WTC11 (cell line): ENCODE measurements around the gene KMT2A.

Experiments
- CREB1 ChIP-seq: sonication (generic); formaldehyde crosslinking; IDR thresholded peaks from 2 replicates; pipeline ENCODE4 v1.8.0; 2023; ENCODE audit warnings: mild to moderate bottlenecking, missing genetic modification reagents
- E2F4 ChIP-seq: sonication (generic); formaldehyde crosslinking; IDR thresholded peaks from 2 replicates; pipeline ENCODE4 v1.8.1; 2022; ENCODE audit warnings: low read depth, mild to moderate bottlenecking, moderate library complexity, missing genetic modification reagents, borderline replicate concordance
- ELF4 ChIP-seq: sonication (generic); formaldehyde crosslinking; IDR thresholded peaks from 2 replicates; pipeline ENCODE4 v1.8.1; 2022; ENCODE audit warnings: low read depth, mild to moderate bottlenecking, moderate library complexity, missing genetic modification reagents
- ETV6 ChIP-seq: sonication (generic); formaldehyde crosslinking; IDR thresholded peaks from 2 replicates; pipeline ENCODE4 v1.8.1; 2022; ENCODE audit warnings: mild to moderate bottlenecking, missing genetic modification reagents
- NR3C1 ChIP-seq: sonication (generic); formaldehyde crosslinking; conservative IDR thresholded peaks from 2 replicates; pipeline ENCODE4 v1.8.1; 2023; ENCODE audit warnings: low read depth, mild to moderate bottlenecking, missing genetic modification reagents
- TEAD4 ChIP-seq: sonication (generic); formaldehyde crosslinking; IDR thresholded peaks from 2 replicates; pipeline ENCODE4 v1.8.0; 2022; ENCODE audit warnings: mild to moderate bottlenecking, missing genetic modification reagents
- TF ChIP-seq, protein P1 (sequence below): fragments of 200-600 bp; IDR thresholded peaks from 2 replicates; pipeline ENCODE4 v1.8.0; 2022; ENCODE audit warnings: antibody characterized with exemption
- TF ChIP-seq, protein P2 (sequence below): sonication (generic); formaldehyde crosslinking; IDR thresholded peaks from 2 replicates; pipeline ENCODE4 v1.8.1; 2023; ENCODE audit warnings: mild to moderate bottlenecking, missing genetic modification reagents, moderate library complexity
- TF ChIP-seq, protein P3 (sequence below): sonication (generic); formaldehyde crosslinking; IDR thresholded peaks from 2 replicates; pipeline ENCODE4 v1.8.0; 2022; ENCODE audit warnings: mild to moderate bottlenecking, missing genetic modification reagents

DNA sequence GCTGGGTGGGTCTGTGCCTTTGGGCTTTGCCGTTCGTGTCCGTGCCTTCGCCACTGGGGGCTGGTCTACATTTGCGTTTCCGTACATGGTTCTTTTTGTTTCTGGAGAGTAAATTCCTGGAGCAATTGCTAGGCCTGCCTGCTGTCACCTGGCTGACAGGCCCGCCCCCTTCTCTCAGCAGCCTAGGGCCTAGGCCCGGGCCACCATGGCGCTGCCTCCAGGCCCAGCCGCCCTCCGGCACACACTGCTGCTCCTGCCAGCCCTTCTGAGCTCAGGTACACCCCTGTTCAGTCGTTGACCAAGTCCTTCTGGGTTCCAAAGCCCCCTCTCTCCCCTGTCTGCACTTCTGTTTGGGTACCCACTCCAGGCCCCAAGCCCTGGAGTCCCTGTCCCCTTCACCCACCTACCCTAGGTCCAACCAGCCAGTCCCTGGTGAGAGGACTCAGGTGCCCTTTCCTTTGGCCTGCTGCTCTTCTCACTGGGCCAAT, 95.3 kb downstream of the KMT2A start:
- no peak for TF ChIP-seq NR3C1 (CRISPR knock-in tag)
- TF ChIP-seq CREB1 = no peak
- TF ChIP-seq TEAD4 (CRISPR knock-in tag) = no peak
- TF ChIP-seq, protein P1, sequence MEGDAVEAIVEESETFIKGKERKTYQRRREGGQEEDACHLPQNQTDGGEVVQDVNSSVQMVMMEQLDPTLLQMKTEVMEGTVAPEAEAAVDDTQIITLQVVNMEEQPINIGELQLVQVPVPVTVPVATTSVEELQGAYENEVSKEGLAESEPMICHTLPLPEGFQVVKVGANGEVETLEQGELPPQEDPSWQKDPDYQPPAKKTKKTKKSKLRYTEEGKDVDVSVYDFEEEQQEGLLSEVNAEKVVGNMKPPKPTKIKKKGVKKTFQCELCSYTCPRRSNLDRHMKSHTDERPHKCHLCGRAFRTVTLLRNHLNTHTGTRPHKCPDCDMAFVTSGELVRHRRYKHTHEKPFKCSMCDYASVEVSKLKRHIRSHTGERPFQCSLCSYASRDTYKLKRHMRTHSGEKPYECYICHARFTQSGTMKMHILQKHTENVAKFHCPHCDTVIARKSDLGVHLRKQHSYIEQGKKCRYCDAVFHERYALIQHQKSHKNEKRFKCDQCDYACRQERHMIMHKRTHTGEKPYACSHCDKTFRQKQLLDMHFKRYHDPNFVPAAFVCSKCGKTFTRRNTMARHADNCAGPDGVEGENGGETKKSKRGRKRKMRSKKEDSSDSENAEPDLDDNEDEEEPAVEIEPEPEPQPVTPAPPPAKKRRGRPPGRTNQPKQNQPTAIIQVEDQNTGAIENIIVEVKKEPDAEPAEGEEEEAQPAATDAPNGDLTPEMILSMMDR = no peak
- TF ChIP-seq, protein P2, sequence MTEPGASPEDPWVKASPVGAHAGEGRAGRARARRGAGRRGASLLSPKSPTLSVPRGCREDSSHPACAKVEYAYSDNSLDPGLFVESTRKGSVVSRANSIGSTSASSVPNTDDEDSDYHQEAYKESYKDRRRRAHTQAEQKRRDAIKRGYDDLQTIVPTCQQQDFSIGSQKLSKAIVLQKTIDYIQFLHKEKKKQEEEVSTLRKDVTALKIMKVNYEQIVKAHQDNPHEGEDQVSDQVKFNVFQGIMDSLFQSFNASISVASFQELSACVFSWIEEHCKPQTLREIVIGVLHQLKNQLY = no peak
- no peak for TF ChIP-seq ETV6 (CRISPR knock-in tag)
- TF ChIP-seq ELF4 (CRISPR knock-in tag) = no peak
- TF ChIP-seq, protein P3, sequence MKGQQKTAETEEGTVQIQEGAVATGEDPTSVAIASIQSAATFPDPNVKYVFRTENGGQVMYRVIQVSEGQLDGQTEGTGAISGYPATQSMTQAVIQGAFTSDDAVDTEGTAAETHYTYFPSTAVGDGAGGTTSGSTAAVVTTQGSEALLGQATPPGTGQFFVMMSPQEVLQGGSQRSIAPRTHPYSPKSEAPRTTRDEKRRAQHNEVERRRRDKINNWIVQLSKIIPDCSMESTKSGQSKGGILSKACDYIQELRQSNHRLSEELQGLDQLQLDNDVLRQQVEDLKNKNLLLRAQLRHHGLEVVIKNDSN (CRISPR knock-in tag) = no peak
- TF ChIP-seq E2F4 (CRISPR knock-in tag) = no peak
